ENCODE data around the gene SDK2. TPM values are rescaled to one million over a fixed set of nuclear protein-coding genes. Genes with fewer than 3 reads are reported as not detected.

SDK2 gene
- total and polyA plus RNA-seq, 9 of the 15 experiments (the other 6 are each of a cell fraction or from before 2014, with no cell fraction given), result 0.04 TPM; not detected in 8

GRCh38 chr17:73553311-73553710 lies 90.9 kb downstream of the SDK2 start:
- FAIRE-seq, result no peak
- WGBS (ENCODE audit: insufficient coverage, low coverage, missing lambda C conversion rate), result 0% methylated on average over 2 of the region's 2 CpGs
- H3K27me3 ChIP-seq (ENCODE audit: control insufficient read depth in 2 of 2, insufficient read depth in 2 of 2, low read length in 2 of 2), result peaks cover 3 to 35% of the 10 kb centered on the region in 2 experiments; a peak in 3 of 5 replicates

DNA sequence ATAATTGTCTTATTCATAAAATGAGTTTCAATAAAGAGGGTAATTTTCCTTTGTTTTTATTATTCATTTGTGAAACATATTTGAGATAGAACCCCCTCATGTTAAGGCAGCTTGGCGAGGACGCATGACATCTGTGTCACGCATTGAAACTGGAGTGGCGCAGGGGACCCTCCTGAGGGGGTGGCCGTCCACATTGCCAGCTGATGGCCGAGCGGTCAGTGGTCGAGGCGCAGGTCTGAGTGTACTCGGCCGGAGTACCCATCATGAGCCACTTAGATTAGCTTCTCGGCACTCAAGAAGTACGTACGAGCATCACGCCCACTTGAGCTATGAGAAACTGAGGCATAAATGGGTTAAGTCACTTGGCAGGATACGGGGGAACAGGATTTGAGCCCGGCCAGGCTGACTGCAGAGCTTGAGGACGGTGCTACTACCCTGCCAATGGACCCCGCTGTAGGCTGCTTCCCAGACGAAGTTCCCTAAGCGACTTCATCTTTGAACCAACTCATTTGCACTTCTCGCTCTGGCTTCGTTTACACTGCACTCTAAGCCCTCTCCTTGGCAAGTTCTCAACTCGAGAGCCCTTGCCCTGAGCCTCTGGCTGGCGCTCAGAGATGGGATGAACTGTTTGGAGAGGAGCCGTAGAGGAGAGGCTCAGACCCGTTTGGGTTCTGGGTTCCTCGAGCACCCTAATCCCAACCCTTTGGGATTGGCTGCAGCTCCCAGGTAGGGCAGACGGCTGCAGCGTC lies 91.8 kb downstream of the SDK2 start:
- intact Hi-C loops (cut with micrococcal nuclease), result no loop called here
- FAIRE-seq, result no peak
- H3K4me2 ChIP-seq (ENCODE audit: insufficient read depth, low read length), result no peak overlapping the region
- TF ChIP-seq, protein P1, sequence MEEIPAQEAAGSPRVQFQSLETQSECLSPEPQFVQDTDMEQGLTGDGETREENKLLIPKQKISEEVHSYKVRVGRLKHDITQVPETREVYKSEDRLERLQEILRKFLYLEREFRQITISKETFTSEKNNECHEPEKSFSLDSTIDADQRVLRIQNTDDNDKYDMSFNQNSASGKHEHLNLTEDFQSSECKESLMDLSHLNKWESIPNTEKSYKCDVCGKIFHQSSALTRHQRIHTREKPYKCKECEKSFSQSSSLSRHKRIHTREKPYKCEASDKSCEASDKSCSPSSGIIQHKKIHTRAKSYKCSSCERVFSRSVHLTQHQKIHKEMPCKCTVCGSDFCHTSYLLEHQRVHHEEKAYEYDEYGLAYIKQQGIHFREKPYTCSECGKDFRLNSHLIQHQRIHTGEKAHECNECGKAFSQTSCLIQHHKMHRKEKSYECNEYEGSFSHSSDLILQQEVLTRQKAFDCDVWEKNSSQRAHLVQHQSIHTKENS (CRISPR knock-in tag; IDR thresholded peaks at IDR 0.05), result no peak
- TF ChIP-seq ZBTB7A (IDR thresholded peaks at IDR 0.05; ENCODE audit: borderline replicate concordance, control insufficient read depth, low read depth, low read length), result no peak
- TF ChIP-seq SIX5 (IDR thresholded peaks at IDR 0.05; ENCODE audit: borderline replicate concordance in 1 of 2, insufficient read depth in 1 of 2, low read depth in 1 of 2, low read length in 2 of 2), result no peak
- TF ChIP-seq, protein P2, sequence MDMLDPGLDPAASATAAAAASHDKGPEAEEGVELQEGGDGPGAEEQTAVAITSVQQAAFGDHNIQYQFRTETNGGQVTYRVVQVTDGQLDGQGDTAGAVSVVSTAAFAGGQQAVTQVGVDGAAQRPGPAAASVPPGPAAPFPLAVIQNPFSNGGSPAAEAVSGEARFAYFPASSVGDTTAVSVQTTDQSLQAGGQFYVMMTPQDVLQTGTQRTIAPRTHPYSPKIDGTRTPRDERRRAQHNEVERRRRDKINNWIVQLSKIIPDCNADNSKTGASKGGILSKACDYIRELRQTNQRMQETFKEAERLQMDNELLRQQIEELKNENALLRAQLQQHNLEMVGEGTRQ (CRISPR knock-in tag; IDR thresholded peaks at IDR 0.05), result no peak
- no peak for TF ChIP-seq ZNF444 (CRISPR knock-in tag; IDR thresholded peaks at IDR 0.05)
- TF ChIP-seq THAP12 (CRISPR knock-in tag; IDR thresholded peaks at IDR 0.05), result no peak
- no peak for TF ChIP-seq GTF2E2 (tag; IDR thresholded peaks at IDR 0.05)

More at GRCh38 chr17:73553311-73553710, 90.9 kb downstream of the SDK2 start:
- Histone ChIP-seq H4K20me1 (replicated peaks; ENCODE audit: control insufficient read depth, insufficient read depth, low read length) (no peaks in the 10 kb centered on the region), H3K79me2 (ENCODE audit: control insufficient read depth, insufficient read depth, low read length) (no peaks in the 10 kb centered on the region), H3K9me3 (replicated peaks; ENCODE audit: control insufficient read depth, insufficient read depth, low read depth, low read length) (no peaks in the 10 kb centered on the region), H3K4me2 (ENCODE audit: insufficient read depth, low read length) (no peak overlapping the region), H2AFZ (ENCODE audit: low read depth, low read length) (no peak overlapping the region), H3K4me3 (no peak overlapping the region), H3K4me1 (replicated peaks in 1 of 2; ENCODE audit: control insufficient read depth in 2 of 2, insufficient read depth in 2 of 2, low read length in 2 of 2) (no peaks in the 10 kb centered on the region), H3K9ac (ENCODE audit: insufficient read depth in 1 of 2, low read depth in 2 of 2, low read length in 2 of 2) (no peak overlapping the region), H3K9me1 (ENCODE audit: control insufficient read depth, insufficient read depth, low read length) (no peaks in the 10 kb centered on the region), H3K27ac (ENCODE audit: extremely low read depth, low read depth, low read length) (no peak overlapping the region), H3K36me3 (ENCODE audit: control insufficient read depth, insufficient read depth, low read length) (no peaks in the 10 kb centered on the region)
- intact Hi-C loops (cut with micrococcal nuclease), result no loop called here
- ATAC-seq, result no peak
- DNase-seq (ENCODE audit: extremely low read depth in 1 of 4, low spot score in 3 of 4), result no peak
- TF ChIP-seq GATAD2A (IDR thresholded peaks at IDR 0.05) (no peak), CBX3 (IDR thresholded peaks at IDR 0.05; ENCODE audit: borderline replicate concordance in 1 of 2, low read length in 2 of 2) (no peak), ZBTB8A (IDR thresholded peaks at IDR 0.05; ENCODE audit: partially characterized antibody) (no peak), FOSL1 (tag; conservative IDR thresholded peaks at IDR 0.05) (no peak)
- in situ Hi-C loops (cut with MboI), result no loop called here
- POLR2A ChIA-PET, result no interaction called here
- CTCF ChIA-PET (ENCODE audit: low intra/inter-chr PET ratio), result no interaction called here
- BruUV-seq (replicated peaks), result no TSS peak

More for the DNA sequence above, 91.8 kb downstream of the SDK2 start:
- ATAC-seq (no peak), DNase-seq (ENCODE audit: extremely low read depth in 1 of 4, low spot score in 3 of 4) (no peak)
- no peak overlapping the region for H3K9ac ChIP-seq (ENCODE audit: insufficient read depth in 1 of 2, low read depth in 2 of 2, low read length in 2 of 2)
- 1% methylated on average over 28 of the region's 30 CpGs for WGBS (ENCODE audit: insufficient coverage, low coverage, missing lambda C conversion rate)
- peaks cover 3 to 35% of the 10 kb centered on the region in 2 experiments; a peak in 3 of 5 replicates for H3K27me3 ChIP-seq (ENCODE audit: control insufficient read depth in 2 of 2, insufficient read depth in 2 of 2, low read length in 2 of 2)
- H2AFZ ChIP-seq (ENCODE audit: low read depth, low read length), result no peak overlapping the region
- ChIA-PET POLR2A (no interaction called here), CTCF (ENCODE audit: low intra/inter-chr PET ratio) (no interaction called here)
- in situ Hi-C loops (cut with MboI), result no loop called here
- no peaks in the 10 kb centered on the region for H3K36me3 ChIP-seq (ENCODE audit: control insufficient read depth, insufficient read depth, low read length)
- no peaks in the 10 kb centered on the region for H3K79me2 ChIP-seq (ENCODE audit: control insufficient read depth, insufficient read depth, low read length)
- H3K4me3 ChIP-seq, result no peak overlapping the region
- H3K9me1 ChIP-seq (ENCODE audit: control insufficient read depth, insufficient read depth, low read length), result no peaks in the 10 kb centered on the region
- no TSS peak for BruUV-seq (replicated peaks)
- H4K20me1 ChIP-seq (replicated peaks; ENCODE audit: control insufficient read depth, insufficient read depth, low read length), result no peaks in the 10 kb centered on the region
- H3K9me3 ChIP-seq (replicated peaks; ENCODE audit: control insufficient read depth, insufficient read depth, low read depth, low read length), result no peaks in the 10 kb centered on the region
- H3K4me1 ChIP-seq (replicated peaks in 1 of 2; ENCODE audit: control insufficient read depth in 2 of 2, insufficient read depth in 2 of 2, low read length in 2 of 2), result no peaks in the 10 kb centered on the region
- H3K27ac ChIP-seq (ENCODE audit: extremely low read depth, low read depth, low read length), result no peak overlapping the region

All from K562 (cell line).